ENCODE results near the gene ZNF850. TPM values are rescaled to one million over a fixed set of nuclear protein-coding genes. Genes with fewer than 3 reads are reported as not detected.

The ZNF850 gene
- total RNA-seq, 1 experiment from 2014 or later: 4.0 TPM

GRCh38 chr19:36687214-36688056, 85.2 kb downstream of the ZNF850 start, which contains the start of gene ZNF567:
TSS of gene ZNF567 (plus strand) at chr19:36687612. CDS start at chr19:36694868, 7,256 bp downstream.
- TSS peak; percentile 29 for BruUV-seq (replicated peaks)
- CTCF ChIA-PET: no interaction called here

GRCh38 chr19:36686365-36687213, 86.0 kb downstream of the ZNF850 start:
- Histone ChIP-seq H3K27ac (no peak overlapping the region), H2AFZ (peak overlapping the region; percentile 95), H3K4me2 (peak overlapping the region; percentile 99), H3F3A (ENCODE audit: insufficient read depth, low read depth) (no peaks in the 10 kb centered on the region), H3K27me3 (ENCODE audit: insufficient read depth, low read depth) (no peaks in the 10 kb centered on the region), H3K9me2 (ENCODE audit: insufficient read depth) (no peaks in the 10 kb centered on the region), H3K36me3 (ENCODE audit: low read depth) (peaks cover 25% of the 10 kb centered on the region), H3K4me1 (replicated peaks; ENCODE audit: insufficient read depth) (no peaks in the 10 kb centered on the region; the same call in 1 of the 2 replicates), H3K4me3 (peak overlapping the region; percentile 82), H3K9me3 (ENCODE audit: insufficient read depth, low read depth) (peaks cover 30% of the 10 kb centered on the region), H4K20me1 (ENCODE audit: insufficient read depth) (no peaks in the 10 kb centered on the region), H3K79me2 (ENCODE audit: low read depth) (peaks cover 33% of the 10 kb centered on the region)
- CTCF ChIA-PET: no interaction called here
- intact Hi-C loops (cut with micrococcal nuclease; ENCODE audit: unreplicated experiment): loop anchor here (1.0 to 5.0 kb wide), 5 partner anchors 20 to 531 kb away; partner anchors contain the start of genes ZNF260, ZNF345, ZNF383 and ZNF461
- TF ChIP-seq EZH2 (IDR thresholded peaks at IDR 0.05; ENCODE audit: low read depth) (no peak), CTCF (conservative IDR thresholded peaks at IDR 0.05) (no peak)
- TSS peak; percentile 58 for BruUV-seq (replicated peaks)
- no peak for DNase-seq
- POLR2A ChIA-PET (ENCODE audit: unreplicated experiment): interaction anchor here (0.6 kb wide), 2 partner anchors 40 to 645 kb away, joined by 3 to 36 read pairs; no protein-coding TSS in a partner anchor

More at GRCh38 chr19:36687214-36688056, 85.2 kb downstream of the ZNF850 start, which contains the start of gene ZNF567:
- no peaks in the 10 kb centered on the region for H4K20me1 ChIP-seq (ENCODE audit: insufficient read depth)
- H3K27me3 ChIP-seq (ENCODE audit: insufficient read depth, low read depth): no peaks in the 10 kb centered on the region
- TF ChIP-seq CTCF (conservative IDR thresholded peaks at IDR 0.05) (no peak), EZH2 (IDR thresholded peaks at IDR 0.05; ENCODE audit: low read depth) (no peak)
- H3K9me2 ChIP-seq (ENCODE audit: insufficient read depth): no peaks in the 10 kb centered on the region
- H3K4me3 ChIP-seq: peak within 1 kb of the TSS; percentile 82
- H3K4me1 ChIP-seq (replicated peaks; ENCODE audit: insufficient read depth): no peaks in the 10 kb centered on the region; the same call in 1 of the 2 replicates
- peak within 1 kb of the TSS; percentile 38 for H3K27ac ChIP-seq
- DNase-seq: peak; percentile 89 to 98
- peak within 1 kb of the TSS; percentile 95 for H2AFZ ChIP-seq
- POLR2A ChIA-PET (ENCODE audit: unreplicated experiment): interaction anchor here (0.6 kb wide), 2 partner anchors 41 to 646 kb away, joined by 3 to 36 read pairs; no protein-coding TSS in a partner anchor
- peak within 1 kb of the TSS; percentile 99 for H3K4me2 ChIP-seq
- peaks cover 39% of the 10 kb centered on the region for H3K9me3 ChIP-seq (ENCODE audit: insufficient read depth, low read depth)
- no peaks in the 10 kb centered on the region for H3F3A ChIP-seq (ENCODE audit: insufficient read depth, low read depth)
- intact Hi-C loops (cut with micrococcal nuclease; ENCODE audit: unreplicated experiment): loop anchor here (1.0 to 5.0 kb wide), 5 partner anchors 21 to 530 kb away; partner anchors contain the start of genes ZNF260, ZNF345, ZNF383 and ZNF461
- H3K36me3 ChIP-seq (ENCODE audit: low read depth): peaks cover 33% of the 10 kb centered on the region
- peaks cover 33% of the 10 kb centered on the region for H3K79me2 ChIP-seq (ENCODE audit: low read depth)

GRCh38 chr19:36685835-36686234, 86.8 kb downstream of the ZNF850 start:
- POLR2A ChIA-PET (ENCODE audit: unreplicated experiment): no interaction called here
- Histone ChIP-seq H4K20me1 (ENCODE audit: insufficient read depth) (no peaks in the 10 kb centered on the region), H3K9me3 (ENCODE audit: insufficient read depth, low read depth) (peaks cover 24% of the 10 kb centered on the region), H3K27ac (no peak overlapping the region), H3K79me2 (ENCODE audit: low read depth) (peaks cover 32% of the 10 kb centered on the region), H3K4me2 (peak overlapping the region; percentile 99), H2AFZ (no peak overlapping the region), H3K9me2 (ENCODE audit: insufficient read depth) (no peaks in the 10 kb centered on the region), H3F3A (ENCODE audit: insufficient read depth, low read depth) (no peaks in the 10 kb centered on the region), H3K36me3 (ENCODE audit: low read depth) (peaks cover 17% of the 10 kb centered on the region), H3K4me1 (replicated peaks; ENCODE audit: insufficient read depth) (no peaks in the 10 kb centered on the region; the same call in 1 of the 2 replicates), H3K4me3 (peak overlapping the region; percentile 82; the same call in 1 of the 2 replicates), H3K27me3 (ENCODE audit: insufficient read depth, low read depth) (no peaks in the 10 kb centered on the region)
- intact Hi-C loops (cut with micrococcal nuclease; ENCODE audit: unreplicated experiment): loop anchor here (5.0 kb wide), 1 partner anchor 531 kb away; the partner anchor contains the start of gene ZNF383
- no TSS peak for BruUV-seq (replicated peaks)
- CTCF ChIA-PET: no interaction called here
- TF ChIP-seq EZH2 (IDR thresholded peaks at IDR 0.05; ENCODE audit: low read depth): no peak
- no peak for DNase-seq
